HEK293 (cell line): ENCODE results near the gene PANX2.
A peak's percentile ranks its signal among the peaks of the same experiment; 100 is the strongest.

Experiments
- CTCF ChIA-PET: fragments of 350-600 bp; formaldehyde crosslinking; extraction: SDS; loops from one replicate; lab custom pipeline; 2021; ENCODE audit warnings: antibody characterized with exemption; lab: Yijun Ruan, JAX
- POLR2A ChIA-PET: fragments of 300-600 bp; formaldehyde crosslinking; extraction: SDS; loops from one replicate; lab custom pipeline; 2020; ENCODE audit warnings: antibody characterized with exemption, inconsistent platforms; lab: Yijun Ruan, JAX
- H3K27ac ChIP-seq: fragments of 200-500 bp; sonication (Bioruptor generic); 2 replicates; pipeline ENCODE4 v1.5.1; 2014; ENCODE audit warnings: low read depth, low read length, control low read depth, inconsistent platforms; ENCODE audit errors: extremely low read depth
- H3K36me3 ChIP-seq, 2 experiments: fragments of 200-500 bp in 1 of 2; sonication (Bioruptor generic) in 1 of 2; 1 replicate in 1 of 2; 2 replicates in 1 of 2; pipeline ENCODE4 v1.5.1; 2014 to 2017; ENCODE audit warnings: inconsistent platforms in 2 of 2, low read length in 2 of 2; ENCODE audit not compliant: control insufficient read depth in 2 of 2, insufficient read depth in 1 of 2
- H3K4me1 ChIP-seq: fragments of 200-500 bp; sonication (Bioruptor generic); 2 replicates; pipeline ENCODE4 v1.5.1; 2014; ENCODE audit warnings: mild to moderate bottlenecking, low read length, inconsistent platforms; ENCODE audit not compliant: control insufficient read depth, insufficient read depth
- H3K4me3 ChIP-seq: 2 replicates; pipeline ENCODE4 v1.5.1; 2011; ENCODE audit warnings: low read depth, mild to moderate bottlenecking, control low read depth, low read length, moderate library complexity
- H3K9me3 ChIP-seq: fragments of 200-500 bp; sonication (Bioruptor generic); 2 replicates; pipeline ENCODE4 v1.5.1; 2014; ENCODE audit warnings: low read depth, low read length, inconsistent platforms; ENCODE audit not compliant: control insufficient read depth, insufficient read depth
- CTCF ChIP-seq: fragments of 450-650 bp; formaldehyde crosslinking; IDR thresholded peaks from 2 replicates; pipeline ENCODE4 v1.5.1; 2016; ENCODE audit warnings: missing biosample characterization, missing genetic modification characterization
- EGR2 ChIP-seq: fragments of 450-650 bp; formaldehyde crosslinking; IDR thresholded peaks from 2 replicates; pipeline ENCODE4 v1.5.1; 2016; ENCODE audit warnings: low read depth, missing biosample characterization, missing genetic modification characterization
- FEZF1 ChIP-seq: fragments of 450-650 bp; formaldehyde crosslinking; IDR thresholded peaks from 2 replicates; pipeline ENCODE4 v1.5.1; 2016; ENCODE audit warnings: missing biosample characterization, missing genetic modification characterization
- GLIS1 ChIP-seq: fragments of 450-650 bp; formaldehyde crosslinking; IDR thresholded peaks from 2 replicates; pipeline ENCODE4 v1.5.1; 2016; ENCODE audit warnings: missing biosample characterization, missing genetic modification characterization
- HOXD13 ChIP-seq: sonication (generic); formaldehyde crosslinking; IDR thresholded peaks from 2 replicates; pipeline ENCODE4 v1.8.0; 2022; ENCODE audit warnings: missing genetic modification reagents, borderline replicate concordance
- KLF1 ChIP-seq: fragments of 450-650 bp; formaldehyde crosslinking; IDR thresholded peaks from 2 replicates; pipeline ENCODE4 v1.5.1; 2016; ENCODE audit warnings: missing biosample characterization, missing genetic modification characterization
- KLF17 ChIP-seq: fragments of 450-650 bp; formaldehyde crosslinking; IDR thresholded peaks from 2 replicates; pipeline ENCODE4 v1.5.1; 2016; ENCODE audit warnings: missing biosample characterization, missing genetic modification characterization
- PATZ1 ChIP-seq: fragments of 450-650 bp; formaldehyde crosslinking; IDR thresholded peaks from 2 replicates; pipeline ENCODE4 v1.5.1; 2016; ENCODE audit warnings: missing biosample characterization, missing genetic modification characterization
- PRDM10 ChIP-seq: fragments of 450-650 bp; formaldehyde crosslinking; IDR thresholded peaks from 2 replicates; pipeline ENCODE4 v1.5.1; 2016; ENCODE audit warnings: missing biosample characterization, missing genetic modification characterization
- TRIM28 ChIP-seq: IDR thresholded peaks from 2 replicates; pipeline ENCODE4 v1.6.1; 2011; ENCODE audit warnings: low read length, control low read depth, borderline replicate concordance
- TSHZ1 ChIP-seq: fragments of 450-650 bp; formaldehyde crosslinking; IDR thresholded peaks from 2 replicates; pipeline ENCODE4 v1.5.1; 2016; ENCODE audit warnings: missing biosample characterization, missing genetic modification characterization, borderline replicate concordance
- YY2 ChIP-seq: fragments of 450-650 bp; formaldehyde crosslinking; IDR thresholded peaks from 2 replicates; pipeline ENCODE4 v1.5.1; 2016; ENCODE audit warnings: missing biosample characterization, missing genetic modification characterization
- ZBTB21 ChIP-seq: fragments of 450-650 bp; formaldehyde crosslinking; IDR thresholded peaks from 2 replicates; pipeline ENCODE4 v1.5.1; 2017; ENCODE audit warnings: missing biosample characterization, missing genetic modification characterization
- ZBTB26 ChIP-seq: fragments of 450-650 bp; formaldehyde crosslinking; optimal IDR thresholded peaks from 2 replicates; pipeline ENCODE3; 2016; ENCODE audit warnings: missing biosample characterization, mild to moderate bottlenecking, missing genetic modification characterization
- ZFHX2 ChIP-seq: fragments of 450-650 bp; formaldehyde crosslinking; conservative IDR thresholded peaks from 2 replicates; pipeline ENCODE4 v1.5.1; 2016; ENCODE audit warnings: missing biosample characterization, missing genetic modification characterization
- ZNF2 ChIP-seq: fragments of 450-650 bp; formaldehyde crosslinking; IDR thresholded peaks from 2 replicates; pipeline ENCODE4 v1.5.1; 2016; ENCODE audit warnings: missing biosample characterization, missing genetic modification characterization
- ZNF202 ChIP-seq: fragments of 450-650 bp; formaldehyde crosslinking; IDR thresholded peaks from 2 replicates; pipeline ENCODE4 v1.5.1; 2016; ENCODE audit warnings: missing biosample characterization, missing genetic modification characterization, borderline replicate concordance
- ZNF26 ChIP-seq: fragments of 450-650 bp; formaldehyde crosslinking; IDR thresholded peaks from 2 replicates; pipeline ENCODE4 v1.5.1; 2016; ENCODE audit warnings: missing biosample characterization, missing genetic modification characterization
- ZNF423 ChIP-seq: fragments of 450-650 bp; formaldehyde crosslinking; IDR thresholded peaks from 2 replicates; pipeline ENCODE4 v1.5.1; 2016; ENCODE audit warnings: missing biosample characterization, missing genetic modification characterization
- ZNF530 ChIP-seq: fragments of 450-650 bp; formaldehyde crosslinking; IDR thresholded peaks from 2 replicates; pipeline ENCODE4 v1.5.1; 2016; ENCODE audit warnings: low read depth, missing biosample characterization, missing genetic modification characterization
- ZNF624 ChIP-seq: fragments of 450-650 bp; formaldehyde crosslinking; IDR thresholded peaks from 2 replicates; pipeline ENCODE4 v1.5.1; 2017; ENCODE audit warnings: missing biosample characterization, missing genetic modification characterization

The PANX2 gene

GRCh38 chr22:50206599-50206998, 36.1 kb downstream of the PANX2 start (continued):
- TF ChIP-seq ZNF2 (tag by site-specific recombination) (0 out of 2 replicates have a peak, but pooled peaks have one; percentile 31), CTCF (tag by site-specific recombination) (peak; percentile 66), TSHZ1 (tag by site-specific recombination) (no peak), PATZ1 (peak; percentile 45), ZNF202 (tag by site-specific recombination) (no peak), ZBTB21 (no peak), ZFHX2 (tag by site-specific recombination) (peak; percentile 52; the same call in 1 of the 2 replicates), ZNF624 (no peak), KLF17 (tag by site-specific recombination) (no peak)

- Histone ChIP-seq H3K4me3 (no peak overlapping the region), H3K4me1 (no peaks in the 10 kb centered on the region), H3K36me3 (peaks cover 23 to 87% of the 10 kb centered on the region in 2 experiments), H3K9me3 (no peaks in the 10 kb centered on the region), H3K27ac (no peak overlapping the region)
- CTCF ChIA-PET = interaction anchor here (0.7 to 2.8 kb wide), 8 partner anchors 17 to 193 kb away, joined by 3 to 13 read pairs (median 4); no protein-coding TSS in a partner anchor
- POLR2A ChIA-PET = interaction anchor here (0.7 to 1.0 kb wide), 2 partner anchors 59 to 351 kb away, joined by 4 read pairs; no protein-coding TSS in a partner anchor
- no peak for TF ChIP-seq ZNF26
- peak; percentile 44 for TF ChIP-seq GLIS1
- TF ChIP-seq PRDM10 (tag by site-specific recombination) = no peak
- no peak for TF ChIP-seq ZNF423 (tag by site-specific recombination)
- no peak for TF ChIP-seq TRIM28
- TF ChIP-seq HOXD13 (CRISPR knock-in tag) = no peak
- TF ChIP-seq FEZF1 (tag by site-specific recombination) = no peak
- no peak for TF ChIP-seq ZBTB26 (tag by site-specific recombination)
- no peak for TF ChIP-seq EGR2 (tag by site-specific recombination)
- no peak for TF ChIP-seq YY2 (tag by site-specific recombination)
- TF ChIP-seq KLF1 (tag by site-specific recombination) = no peak
- TF ChIP-seq ZNF530 (tag by site-specific recombination) = no peak
Measured at GRCh38 chr22:50207383-50208140, 37.0 kb downstream of the PANX2 start.
